ENCODE results near the gene HDAC10. TPM values are rescaled to one million over a fixed set of nuclear protein-coding genes. Genes with fewer than 3 reads are reported as not detected.

Gene HDAC10
- total and polyA plus RNA-seq, 4 donors = 16.2 to 74.3 (median 37.2) TPM

DNA sequence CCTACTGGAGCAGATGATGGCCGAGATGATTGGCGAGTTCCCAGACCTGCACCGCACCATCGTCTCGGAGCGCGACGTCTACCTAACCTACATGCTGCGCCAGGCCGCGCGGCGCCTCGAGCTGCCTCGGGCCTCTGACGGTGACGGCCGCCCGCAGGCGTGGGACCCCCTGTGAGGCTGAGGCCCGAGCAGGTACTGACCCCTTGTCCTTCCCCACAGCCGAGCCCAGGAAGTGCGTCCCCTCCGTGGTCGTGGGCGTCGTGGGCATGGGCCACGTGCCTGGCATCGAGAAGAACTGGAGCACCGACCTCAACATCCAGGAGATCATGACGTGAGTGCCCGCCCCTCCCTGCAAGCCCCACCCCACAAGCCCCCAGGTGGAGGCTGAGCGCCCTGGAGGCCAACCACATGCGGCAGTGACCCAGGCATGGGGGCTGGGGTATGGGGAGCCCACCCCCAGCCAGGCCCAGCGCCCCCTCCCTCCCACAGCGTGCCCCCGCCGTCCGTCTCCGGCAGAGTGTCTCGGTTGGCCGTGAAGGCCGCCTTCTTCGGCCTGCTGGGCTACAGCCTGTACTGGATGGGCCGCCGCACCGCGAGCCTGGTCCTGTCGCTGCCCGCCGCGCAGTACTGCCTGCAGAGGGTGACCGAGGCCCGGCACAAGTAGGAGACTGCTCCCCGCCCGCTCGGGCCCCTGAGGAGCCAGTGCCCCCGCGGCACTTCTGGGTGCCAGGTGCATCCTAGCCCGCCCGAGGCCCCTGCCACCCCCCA is 53.0 kb downstream of the HDAC10 start:
- no peak overlapping the region for H3K27ac ChIP-seq (ENCODE audit: low read depth, low read length)
- peaks cover 28% of the 10 kb centered on the region for H3K4me1 ChIP-seq (ENCODE audit: control insufficient read depth, insufficient read depth, low read length)
- H3K27me3 ChIP-seq (ENCODE audit: control insufficient read depth, insufficient read depth, low read length) = no peaks in the 10 kb centered on the region
- no peak for DNase-seq (ENCODE audit: low read depth in 4 of 6, low spot score in 6 of 6)
- 89% methylated on average over 54 of the region's 61 CpGs for WGBS (ENCODE audit: insufficient coverage)
- no peaks in the 10 kb centered on the region for H3K9me3 ChIP-seq (ENCODE audit: control insufficient read depth, insufficient read depth, low read length)
- peaks cover 66% of the 10 kb centered on the region for H3K36me3 ChIP-seq (ENCODE audit: control insufficient read depth, insufficient read depth, low read length)
- no peak overlapping the region for H3K4me3 ChIP-seq (ENCODE audit: low read depth, low read length)

DNA sequence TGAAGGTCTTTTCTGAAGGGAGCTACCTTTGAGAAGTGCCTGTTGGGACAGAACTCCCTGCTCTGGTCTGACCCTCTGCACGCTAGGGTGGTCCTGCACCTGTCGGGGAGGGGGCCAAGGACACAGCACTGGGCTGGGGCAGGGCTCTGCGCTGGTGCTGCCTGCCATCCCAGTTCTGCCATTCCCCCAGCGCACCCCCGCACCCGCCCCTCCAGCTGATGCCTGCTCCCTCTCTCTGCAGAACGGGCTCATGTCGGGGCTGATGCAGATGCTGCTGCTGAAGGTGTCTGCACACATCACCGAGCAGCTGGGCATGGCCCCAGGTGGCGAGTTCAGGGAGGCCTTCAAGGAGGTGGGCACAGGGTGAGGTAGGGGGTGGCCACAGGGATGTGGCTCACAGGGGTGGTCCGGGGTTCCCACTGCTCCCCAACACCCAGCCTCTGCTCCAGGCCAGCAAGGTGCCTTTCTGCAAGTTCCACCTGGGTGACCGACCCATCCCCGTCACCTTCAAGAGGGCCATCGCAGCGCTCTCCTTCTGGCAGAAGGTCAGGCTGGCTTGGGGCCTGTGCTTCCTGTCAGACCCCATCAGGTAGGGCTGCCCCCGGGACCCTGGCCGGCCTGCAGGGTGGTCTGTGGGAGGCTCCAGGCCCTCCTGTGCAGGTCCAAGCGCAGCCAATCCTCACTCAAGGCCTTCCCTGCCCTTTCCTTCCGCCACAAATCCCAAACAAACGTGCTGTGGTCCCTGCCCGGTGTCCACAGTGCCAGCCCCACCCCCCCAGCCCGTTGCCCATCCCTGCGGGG is 53.9 kb downstream of the HDAC10 start:
- peaks cover 31% of the 10 kb centered on the region for H3K4me1 ChIP-seq (ENCODE audit: control insufficient read depth, insufficient read depth, low read length)
- no peak overlapping the region for H3K4me3 ChIP-seq (ENCODE audit: low read depth, low read length)
- no peak overlapping the region for H3K27ac ChIP-seq (ENCODE audit: low read depth, low read length)
- H3K36me3 ChIP-seq (ENCODE audit: control insufficient read depth, insufficient read depth, low read length) = peaks cover 74% of the 10 kb centered on the region
- DNase-seq (ENCODE audit: low read depth in 4 of 6, low spot score in 6 of 6) = no peak
- H3K9me3 ChIP-seq (ENCODE audit: control insufficient read depth, insufficient read depth, low read length) = no peaks in the 10 kb centered on the region
- no peaks in the 10 kb centered on the region for H3K27me3 ChIP-seq (ENCODE audit: control insufficient read depth, insufficient read depth, low read length)
- 89% methylated on average over 22 of the region's 23 CpGs for WGBS (ENCODE audit: insufficient coverage)

DNA sequence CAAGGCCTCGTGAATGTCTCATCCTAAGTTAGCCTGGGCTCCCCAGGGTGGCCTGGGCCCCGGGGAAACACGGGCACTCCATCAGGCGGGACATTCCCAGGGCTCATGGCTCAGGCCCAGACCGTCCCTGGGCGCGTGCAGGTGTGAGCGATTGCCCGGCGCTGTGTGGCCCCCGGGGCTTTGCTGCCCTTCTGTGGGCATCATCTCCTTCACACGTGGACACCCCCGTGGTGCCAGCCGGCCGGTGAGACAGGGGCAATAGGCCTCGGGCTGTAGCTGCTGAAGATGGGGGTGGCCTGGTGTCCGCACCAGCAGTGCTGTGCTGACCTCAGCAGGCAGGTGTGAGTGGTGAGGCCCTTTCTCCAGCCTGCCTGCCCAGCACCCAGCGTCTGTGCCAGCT is 54.8 kb downstream of the HDAC10 start:
- WGBS (ENCODE audit: insufficient coverage) = 88% methylated on average over 17 of the region's 18 CpGs
- peaks cover 24% of the 10 kb centered on the region for H3K4me1 ChIP-seq (ENCODE audit: control insufficient read depth, insufficient read depth, low read length)
- H3K36me3 ChIP-seq (ENCODE audit: control insufficient read depth, insufficient read depth, low read length) = peaks cover 78% of the 10 kb centered on the region
- DNase-seq (ENCODE audit: low read depth in 4 of 6, low spot score in 6 of 6) = no peak
- no peak overlapping the region for H3K4me3 ChIP-seq (ENCODE audit: low read depth, low read length)
- no peaks in the 10 kb centered on the region for H3K9me3 ChIP-seq (ENCODE audit: control insufficient read depth, insufficient read depth, low read length)
- no peak overlapping the region for H3K27ac ChIP-seq (ENCODE audit: low read depth, low read length)
- no peaks in the 10 kb centered on the region for H3K27me3 ChIP-seq (ENCODE audit: control insufficient read depth, insufficient read depth, low read length)

Other genes with a start within 250 kb of the HDAC10 start
- under 1 TPM; 0.22 to 0.40 TPM for gene IL17REL, start 238.5 kb downstream of the HDAC10 start, total RNA-seq
- gene IL17REL, start 238.5 kb downstream of the HDAC10 start, polyA plus RNA-seq (ENCODE audit: insufficient read length in 2 of 2) = under 1 TPM; 0.36 to 0.96 TPM
- gene TTLL8, start 193.0 kb downstream of the HDAC10 start, total RNA-seq = not detected
- not detected for gene TTLL8, start 193.0 kb downstream of the HDAC10 start, polyA plus RNA-seq (ENCODE audit: insufficient read length in 2 of 2)
- 10 to 100 TPM; 76.9 to 77.8 TPM for gene MLC1, start 165.8 kb downstream of the HDAC10 start, total RNA-seq
- gene MLC1, start 165.8 kb downstream of the HDAC10 start, polyA plus RNA-seq (ENCODE audit: insufficient read length in 2 of 2) = 100 to 1,000 TPM; 234 to 353 TPM
- 1 to 10 TPM; 3.3 to 3.7 TPM for gene MOV10L1, start 161.3 kb downstream of the HDAC10 start, total RNA-seq
- 1 to 10 TPM; 1.9 to 4.9 TPM for gene MOV10L1, start 161.3 kb downstream of the HDAC10 start, polyA plus RNA-seq (ENCODE audit: insufficient read length in 2 of 2)
- 1 to 10 TPM; 2.1 to 3.3 TPM for gene PANX2, start 80.5 kb downstream of the HDAC10 start, total RNA-seq
- gene PANX2, start 80.5 kb downstream of the HDAC10 start, polyA plus RNA-seq (ENCODE audit: insufficient read length in 2 of 2) = 10 to 100 TPM; 18.3 to 21.6 TPM
- gene TRABD, start 65.4 kb downstream of the HDAC10 start, total RNA-seq = 10 to 100 TPM in 1 of 2 donors, 1 to 10 TPM in 1; 5.4 to 13.0 TPM
- 10 to 100 TPM; 30.3 to 34.7 TPM for gene TRABD, start 65.4 kb downstream of the HDAC10 start, polyA plus RNA-seq (ENCODE audit: insufficient read length in 2 of 2)
- gene SELENOO, start 50.3 kb downstream of the HDAC10 start, total RNA-seq = 10 to 100 TPM in 1 of 2 donors, 1 to 10 TPM in 1; 7.6 to 22.2 TPM
- 10 to 100 TPM; 29.1 to 41.2 TPM for gene SELENOO, start 50.3 kb downstream of the HDAC10 start, polyA plus RNA-seq (ENCODE audit: insufficient read length in 2 of 2)
- gene TUBGCP6, start 6.2 kb downstream of the HDAC10 start, total RNA-seq = 10 to 100 TPM; 23.0 to 44.2 TPM
- 10 to 100 TPM; 57.8 to 68.3 TPM for gene TUBGCP6, start 6.2 kb downstream of the HDAC10 start, polyA plus RNA-seq (ENCODE audit: insufficient read length in 2 of 2)
- 10 to 100 TPM; 13.2 to 20.8 TPM for gene MAPK12, start 10.4 kb upstream of the HDAC10 start, total RNA-seq
- gene MAPK12, start 10.4 kb upstream of the HDAC10 start, polyA plus RNA-seq (ENCODE audit: insufficient read length in 2 of 2) = 10 to 100 TPM; 29.9 to 57.6 TPM
- 10 to 100 TPM in 1 of 2 donors, 1 to 10 TPM in 1; 5.7 to 14.1 TPM for gene MAPK11, start 19.1 kb upstream of the HDAC10 start, total RNA-seq
- 10 to 100 TPM; 36.4 to 40.2 TPM for gene MAPK11, start 19.1 kb upstream of the HDAC10 start, polyA plus RNA-seq (ENCODE audit: insufficient read length in 2 of 2)
- gene PLXNB2, start 56.4 kb upstream of the HDAC10 start, total RNA-seq = 10 to 100 TPM; 41.1 to 65.5 TPM
- gene PLXNB2, start 56.4 kb upstream of the HDAC10 start, polyA plus RNA-seq (ENCODE audit: insufficient read length in 2 of 2) = 10 to 100 TPM; 96.6 to 97.3 TPM
- gene DENND6B, start 75.7 kb upstream of the HDAC10 start, total RNA-seq = 10 to 100 TPM in 1 of 2 donors, 1 to 10 TPM in 1; 9.1 to 12.7 TPM
- 10 to 100 TPM; 41.3 to 45.7 TPM for gene DENND6B, start 75.7 kb upstream of the HDAC10 start, polyA plus RNA-seq (ENCODE audit: insufficient read length in 2 of 2)
- 10 to 100 TPM; 42.9 to 63.4 TPM for gene PPP6R2, start 92.1 kb upstream of the HDAC10 start, total RNA-seq
- gene PPP6R2, start 92.1 kb upstream of the HDAC10 start, polyA plus RNA-seq (ENCODE audit: insufficient read length in 2 of 2) = 10 to 100 TPM; 71.5 to 84.9 TPM
- gene SBF1, start 223.8 kb upstream of the HDAC10 start, total RNA-seq = 10 to 100 TPM; 51.0 to 64.3 TPM
- 100 to 1,000 TPM; 116 to 118 TPM for gene SBF1, start 223.8 kb upstream of the HDAC10 start, polyA plus RNA-seq (ENCODE audit: insufficient read length in 2 of 2)
- gene ADM2, start 230.3 kb upstream of the HDAC10 start, total RNA-seq = under 1 TPM; 0.06 to 0.10 TPM
- gene ADM2, start 230.3 kb upstream of the HDAC10 start, polyA plus RNA-seq (ENCODE audit: insufficient read length in 2 of 2) = under 1 TPM; 0.11 to 0.15 TPM
- gene MIOX, start 235.6 kb upstream of the HDAC10 start, total RNA-seq = not detected
- gene MIOX, start 235.6 kb upstream of the HDAC10 start, polyA plus RNA-seq (ENCODE audit: insufficient read length in 2 of 2) = under 1 TPM in 1 of 2 donors, not detected in 1; 0.18 TPM